ENCODE results near the gene RPL7A. TPM values are rescaled to one million over a fixed set of nuclear protein-coding genes. Genes with fewer than 3 reads are reported as not detected.
"Not testable (repeated sequence)": the region's sequence is repeated elsewhere in the genome, so short reads cannot be mapped to it uniquely, and the experiment has no call there.

The RPL7A gene
- 1,761 and 1,774 TPM in 2 replicates for total RNA-seq

GRCh38 chr9:133347985-133348717 is at the start of gene RPL7A, which contains the start of gene MED22:
Gene RPL7A (plus strand): TSS chr9:133348218. CDS start chr9:133348244, 26 bp downstream.
Gene MED22 (minus strand): TSS chr9:133348131. CDS start chr9:133346662, 1,469 bp downstream.
- intact Hi-C loops (cut with micrococcal nuclease) = loop anchor here (1.0 to 10.0 kb wide), 11 partner anchors 8 to 719 kb away; partner anchors contain the start of genes BRD3, GTF3C5, REXO4 and STKLD1

- intact Hi-C loops (cut with micrococcal nuclease) = not testable (repeated sequence)
These were observed 48.0 kb upstream of the RPL7A start for GRCh38 chr9:133299996-133300395.

- intact Hi-C loops (cut with micrococcal nuclease) = no loop called here
These were observed 46.5 kb upstream of the RPL7A start for GRCh38 chr9:133301253-133302230.

GRCh38 chr9:133303266-133304157 is 44.5 kb upstream of the RPL7A start:
- intact Hi-C loops (cut with micrococcal nuclease) = no loop called here

GRCh38 chr9:133304158-133304470 is 43.9 kb upstream of the RPL7A start:
- intact Hi-C loops (cut with micrococcal nuclease) = no loop called here

GRCh38 chr9:133304477-133305377 is 43.3 kb upstream of the RPL7A start:
- intact Hi-C loops (cut with micrococcal nuclease) = no loop called here

GRCh38 chr9:133305731-133306130 is 42.3 kb upstream of the RPL7A start:
- intact Hi-C loops (cut with micrococcal nuclease) = no loop called here

GRCh38 chr9:133306242-133307204 is 41.5 kb upstream of the RPL7A start:
- intact Hi-C loops (cut with micrococcal nuclease) = no loop called here

GRCh38 chr9:133307301-133307700 is 40.7 kb upstream of the RPL7A start:
- intact Hi-C loops (cut with micrococcal nuclease) = no loop called here

- intact Hi-C loops (cut with micrococcal nuclease) = no loop called here
These were observed 38.4 kb upstream of the RPL7A start for GRCh38 chr9:133309608-133310007.

- intact Hi-C loops (cut with micrococcal nuclease) = no loop called here
These were observed 32.0 kb upstream of the RPL7A start for GRCh38 chr9:133315997-133316396.

- intact Hi-C loops (cut with micrococcal nuclease) = not testable (repeated sequence)
These were observed 30.5 kb upstream of the RPL7A start for GRCh38 chr9:133317551-133317950.

GRCh38 chr9:133320421-133320881 is 27.6 kb upstream of the RPL7A start:
- intact Hi-C loops (cut with micrococcal nuclease) = no loop called here

- intact Hi-C loops (cut with micrococcal nuclease) = no loop called here
These were observed 26.5 kb upstream of the RPL7A start for GRCh38 chr9:133321411-133321935.

- intact Hi-C loops (cut with micrococcal nuclease) = no loop called here
These were observed 25.3 kb upstream of the RPL7A start for GRCh38 chr9:133322701-133323100.

- intact Hi-C loops (cut with micrococcal nuclease) = no loop called here
These were observed 24.8 kb upstream of the RPL7A start for GRCh38 chr9:133323211-133323610.

- intact Hi-C loops (cut with micrococcal nuclease) = no loop called here
These were observed 23.9 kb upstream of the RPL7A start for GRCh38 chr9:133323991-133324703.

GRCh38 chr9:133327021-133327420 is 21.0 kb upstream of the RPL7A start:
- intact Hi-C loops (cut with micrococcal nuclease) = not testable (repeated sequence)

Data from T-helper 1 cell treated with Interleukin-12 subunit alpha and Interleukin-12 subunit beta and Interleukin-4 antibody, amounts not matched to agents 30 ng/mL and 1 ng/mL, for 36 hours (primary cell).